Right kidney (tissue), 1 donor: Measurements from ENCODE around the gene SUFU.

Experiments
- DNase-seq: peaks from one replicate; pipeline ENCODE4 v3.0.0-alpha.2; 2016

The SUFU gene

GRCh38 chr10:102639537-102639936 is 135.8 kb downstream of the SUFU start:
- no peak for DNase-seq

- no peak for DNase-seq
These were observed 137.6 kb downstream of the SUFU start for GRCh38 chr10:102641402-102641801.

- peak; percentile 87 for DNase-seq
These were observed 138.3 kb downstream of the SUFU start for GRCh38 chr10:102641880-102642735.

- DNase-seq = peak; percentile 92
These were observed 139.1 kb downstream of the SUFU start for GRCh38 chr10:102642736-102643335.

- DNase-seq = peak; percentile 83
These were observed 139.7 kb downstream of the SUFU start for GRCh38 chr10:102643336-102644065.

GRCh38 chr10:102644066-102644645 is 140.4 kb downstream of the SUFU start, which contains the start of gene TRIM8:
Gene TRIM8, plus strand, starts transcription at chr10:102644479. Its CDS starts 139 bp downstream, at chr10:102644618.
- DNase-seq = no peak

- DNase-seq = peak; percentile 88
These were observed 141.0 kb downstream of the SUFU start for GRCh38 chr10:102644646-102645387.

- no peak for DNase-seq
These were observed 141.6 kb downstream of the SUFU start for GRCh38 chr10:102645388-102645740.

GRCh38 chr10:102645741-102646609 is 142.2 kb downstream of the SUFU start:
- peak; percentile 79 for DNase-seq

GRCh38 chr10:102646610-102647442 is 143.1 kb downstream of the SUFU start:
- no peak for DNase-seq

GRCh38 chr10:102647443-102648268 is 143.9 kb downstream of the SUFU start:
- DNase-seq = no peak

GRCh38 chr10:102648269-102648888 is 144.6 kb downstream of the SUFU start:
- DNase-seq = no peak

- DNase-seq = no peak
These were observed 145.4 kb downstream of the SUFU start for GRCh38 chr10:102648889-102649796.

- DNase-seq = no peak
These were observed 146.3 kb downstream of the SUFU start for GRCh38 chr10:102649797-102650654.

GRCh38 chr10:102650655-102651454 is 147.1 kb downstream of the SUFU start:
- DNase-seq = no peak
